Stimulated activated CD4-positive, alpha-beta T cell treated with anti-CD3 and anti-CD28 coated beads, Interleukin-4, amount 100 ng/mL, for 1 hour (primary cell): ENCODE data around the gene APOBEC3H.
A peak's percentile ranks its signal among the peaks of the same experiment; 100 is the strongest.

Experiments used
- DNase-seq: peaks from one replicate; pipeline ENCODE4 v3.0.0-alpha.2; 2020

Gene APOBEC3H

GRCh38 chr22:39114112-39114511, 17.1 kb downstream of the APOBEC3H start:
- DNase-seq, result no peak

- no peak for DNase-seq
Measured at GRCh38 chr22:39115570-39115969, 18.5 kb downstream of the APOBEC3H start.

- DNase-seq, result no peak
Measured at GRCh38 chr22:39115977-39116621, 19.1 kb downstream of the APOBEC3H start.

GRCh38 chr22:39117585-39118191, 20.6 kb downstream of the APOBEC3H start:
- peak; percentile 62 for DNase-seq

GRCh38 chr22:39120983-39121382, 23.9 kb downstream of the APOBEC3H start:
- DNase-seq, result no peak

GRCh38 chr22:39122772-39123470, 25.9 kb downstream of the APOBEC3H start:
- DNase-seq, result no peak

GRCh38 chr22:39123751-39124581, 26.9 kb downstream of the APOBEC3H start:
- DNase-seq, result no peak

GRCh38 chr22:39125622-39126021, 28.6 kb downstream of the APOBEC3H start:
- DNase-seq, result no peak

- DNase-seq, result no peak
Measured at GRCh38 chr22:39128508-39128907, 31.5 kb downstream of the APOBEC3H start.

GRCh38 chr22:39129081-39129480, 32.0 kb downstream of the APOBEC3H start:
- no peak for DNase-seq

GRCh38 chr22:39129746-39130145, 32.7 kb downstream of the APOBEC3H start:
- no peak for DNase-seq

GRCh38 chr22:39130152-39130704, 33.2 kb downstream of the APOBEC3H start:
- no peak for DNase-seq

- no peak for DNase-seq
Measured at GRCh38 chr22:39130892-39131855, 34.1 kb downstream of the APOBEC3H start.

- no peak for DNase-seq
Measured at GRCh38 chr22:39132281-39132680, 35.2 kb downstream of the APOBEC3H start.

- no peak for DNase-seq
Measured at GRCh38 chr22:39132871-39133524, 36.0 kb downstream of the APOBEC3H start.

- DNase-seq, result no peak
Measured at GRCh38 chr22:39133871-39134270, 36.8 kb downstream of the APOBEC3H start.

- DNase-seq, result no peak
Measured at GRCh38 chr22:39134366-39135091, 37.5 kb downstream of the APOBEC3H start.

- DNase-seq, result peak; percentile 46
Measured at GRCh38 chr22:39135092-39135896, 38.2 kb downstream of the APOBEC3H start.

- no peak for DNase-seq
Measured at GRCh38 chr22:39136317-39136716, 39.3 kb downstream of the APOBEC3H start.
